ENCODE measurements around the gene BUD23. TPM values are rescaled to one million over a fixed set of nuclear protein-coding genes. Genes with fewer than 3 reads are reported as not detected.

The BUD23 gene
- total and polyA plus RNA-seq, 9 of the 15 experiments (the other 6 are each of a cell fraction or from before 2014, with no cell fraction given): 79.5 to 270 (median 150) TPM

GRCh38 chr7:73659983-73660382, 23.4 kb upstream of the BUD23 start (continued):
- TF ChIP-seq TOE1 (IDR thresholded peaks at IDR 0.05; ENCODE audit: borderline replicate concordance) (no peak), TOE1 (CRISPR knock-in tag; IDR thresholded peaks at IDR 0.05; ENCODE audit: borderline replicate concordance, low read depth) (no peak), NCOR1 (IDR thresholded peaks at IDR 0.05) (no peak), NCOA2 (IDR thresholded peaks at IDR 0.05; ENCODE audit: partially characterized antibody in 2 of 2) (no peak), TAF1 (IDR thresholded peaks at IDR 0.05; ENCODE audit: control insufficient read depth, extremely low read depth, insufficient read depth, low read length, severe bottlenecking) (no peak), ZNF3 (CRISPR knock-in tag; IDR thresholded peaks at IDR 0.05) (no peak), SP2 (IDR thresholded peaks at IDR 0.05; ENCODE audit: extremely low read depth, low read depth, low read length, poor library complexity, severe bottlenecking) (no peak), ZNF280A (IDR thresholded peaks at IDR 0.05; ENCODE audit: low read depth, partially characterized antibody) (peak; percentile 22), FUS (optimal IDR thresholded peaks at IDR 0.05; ENCODE audit: low read depth, low read length) (no peak), HNRNPK (IDR thresholded peaks at IDR 0.05; ENCODE audit: low read depth, low read length, poor library complexity, severe bottlenecking) (no peak), ATF3 (IDR thresholded peaks at IDR 0.05) (no peak), ATF3 (CRISPR knock-in tag; conservative IDR thresholded peaks at IDR 0.05) (no peak), PHB (CRISPR knock-in tag; IDR thresholded peaks at IDR 0.05) (no peak), ZNF668 (CRISPR knock-in tag; IDR thresholded peaks at IDR 0.05) (no peak), DEAF1 (CRISPR knock-in tag; IDR thresholded peaks at IDR 0.05) (no peak), CBX1 (IDR thresholded peaks at IDR 0.05; ENCODE audit: low read depth) (no peak), THRB (CRISPR knock-in tag; conservative IDR thresholded peaks at IDR 0.05) (0 out of 2 replicates have a peak, but pooled peaks have one; percentile 16), SLC30A9 (CRISPR knock-in tag; IDR thresholded peaks at IDR 0.05) (no peak), U2AF2 (optimal IDR thresholded peaks at IDR 0.05; ENCODE audit: low read depth, low read length) (no peak), ZNF766 (CRISPR knock-in tag; conservative IDR thresholded peaks at IDR 0.05) (no peak), ZBTB2 (IDR thresholded peaks at IDR 0.05) (0 out of 2 replicates have a peak, but pooled peaks have one; percentile 45)
